ENCODE results near the gene PDE11A. TPM values are rescaled to one million over a fixed set of nuclear protein-coding genes. Genes with fewer than 3 reads are reported as not detected.

PDE11A gene
- total RNA-seq, 1 experiment from 2014 or later, result 0.13 TPM

DNA sequence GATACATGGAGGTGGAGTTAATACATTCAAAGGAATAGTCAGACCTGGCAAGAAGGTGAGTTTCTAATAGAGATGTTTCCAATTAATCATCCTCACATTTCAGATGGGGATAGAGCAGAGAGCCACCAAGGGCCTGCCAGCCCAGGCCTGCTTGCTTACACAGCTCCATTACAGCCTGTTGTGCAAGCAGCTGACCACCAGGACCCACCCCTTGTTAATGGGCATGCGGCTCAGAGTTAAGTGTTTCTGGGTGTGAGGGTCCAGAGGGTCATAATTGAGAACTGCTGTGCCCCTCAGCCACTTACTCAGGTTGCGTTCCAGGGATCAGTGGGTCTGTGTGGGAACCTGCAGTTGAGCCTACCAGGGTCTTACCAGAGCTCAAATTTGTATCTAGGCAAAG, 480.2 kb downstream of the PDE11A start:
- Histone ChIP-seq H3K18ac (ENCODE audit: insufficient read length, low read depth, low read length) (no peak overlapping the region), H3K56ac (ENCODE audit: insufficient read length, low read depth, low read length) (no peak overlapping the region), H3K4me2 (ENCODE audit: insufficient read depth, insufficient read length, low read length) (no peak overlapping the region), H2BK120ac (ENCODE audit: low read depth, low read length, poor library complexity, severe bottlenecking) (no peak overlapping the region), H3K79me1 (ENCODE audit: insufficient read depth, low read depth, low read length, poor library complexity, severe bottlenecking) (no peaks in the 10 kb centered on the region), H2BK5ac (ENCODE audit: insufficient read length, low read length) (no peak overlapping the region), H3K27ac (ENCODE audit: insufficient read length, low read depth, low read length) (no peak overlapping the region), H2AK5ac (ENCODE audit: insufficient read length, low read length) (no peak overlapping the region), H3K9me3 (ENCODE audit: control insufficient read depth, low read depth, low read length) (no peaks in the 10 kb centered on the region), H4K20me1 (ENCODE audit: control insufficient read depth, insufficient read depth, insufficient read length) (no peaks in the 10 kb centered on the region), H3K23ac (ENCODE audit: insufficient read length, low read depth, low read length) (no peak overlapping the region), H3K23me2 (ENCODE audit: insufficient read length, low read depth, low read length, poor library complexity, severe bottlenecking) (no peaks in the 10 kb centered on the region), H3K27me3 (ENCODE audit: insufficient read depth, low read length) (no peaks in the 10 kb centered on the region), H3K9ac (ENCODE audit: extremely low read depth, insufficient read length, low read length) (no peak overlapping the region), H3K4me1 (ENCODE audit: insufficient read depth, low read length) (no peaks in the 10 kb centered on the region), H3T11ph (ENCODE audit: low read length) (no peak overlapping the region), H4K8ac (replicated peaks; ENCODE audit: insufficient read length, low read depth, low read length) (no peak overlapping the region), H4K91ac (ENCODE audit: insufficient read length, low read depth, low read length) (no peak overlapping the region), H2BK12ac (ENCODE audit: insufficient read length, low read depth, low read length) (no peak overlapping the region), H2AFZ (ENCODE audit: low read length) (no peak overlapping the region), H3K4ac (ENCODE audit: low read depth, low read length) (no peak overlapping the region), H2BK20ac (ENCODE audit: low read depth, low read length, poor library complexity, severe bottlenecking) (no peak overlapping the region), H3K79me2 (ENCODE audit: insufficient read depth, low read length) (no peaks in the 10 kb centered on the region), H4K5ac (ENCODE audit: insufficient read length, low read depth, low read length) (no peak overlapping the region), H2BK15ac (ENCODE audit: low read depth, low read length) (no peak overlapping the region), H3K14ac (ENCODE audit: insufficient read depth, low read length) (no peak overlapping the region)
- Mint-ChIP-seq H3K4me3 (no peak overlapping the region), H3K4me1 (peaks cover 10 to 15% of the 10 kb centered on the region in 2 experiments), H3K27me3 (ENCODE audit: low read depth) (peaks cover 2% of the 10 kb centered on the region; the same call in 1 of the 2 replicates), H3K27ac (no peak overlapping the region), H3K9me3 (no peaks in the 10 kb centered on the region), H3K36me3 (ENCODE audit: insufficient read depth in 1 of 3, low read depth in 3 of 3) (no peaks in the 10 kb centered on the region)
- no CpG with 5 or more reads among the region's 2 CpGs for WGBS (ENCODE audit: extremely low coverage, insufficient read length, low lambda C conversion rate)
- TF ChIP-seq, protein P1, sequence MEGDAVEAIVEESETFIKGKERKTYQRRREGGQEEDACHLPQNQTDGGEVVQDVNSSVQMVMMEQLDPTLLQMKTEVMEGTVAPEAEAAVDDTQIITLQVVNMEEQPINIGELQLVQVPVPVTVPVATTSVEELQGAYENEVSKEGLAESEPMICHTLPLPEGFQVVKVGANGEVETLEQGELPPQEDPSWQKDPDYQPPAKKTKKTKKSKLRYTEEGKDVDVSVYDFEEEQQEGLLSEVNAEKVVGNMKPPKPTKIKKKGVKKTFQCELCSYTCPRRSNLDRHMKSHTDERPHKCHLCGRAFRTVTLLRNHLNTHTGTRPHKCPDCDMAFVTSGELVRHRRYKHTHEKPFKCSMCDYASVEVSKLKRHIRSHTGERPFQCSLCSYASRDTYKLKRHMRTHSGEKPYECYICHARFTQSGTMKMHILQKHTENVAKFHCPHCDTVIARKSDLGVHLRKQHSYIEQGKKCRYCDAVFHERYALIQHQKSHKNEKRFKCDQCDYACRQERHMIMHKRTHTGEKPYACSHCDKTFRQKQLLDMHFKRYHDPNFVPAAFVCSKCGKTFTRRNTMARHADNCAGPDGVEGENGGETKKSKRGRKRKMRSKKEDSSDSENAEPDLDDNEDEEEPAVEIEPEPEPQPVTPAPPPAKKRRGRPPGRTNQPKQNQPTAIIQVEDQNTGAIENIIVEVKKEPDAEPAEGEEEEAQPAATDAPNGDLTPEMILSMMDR (conservative IDR thresholded peaks at IDR 0.05), result no peak
- no peak for DNase-seq
